ENCODE measurements around the gene HADHB.

- TF ChIP-seq CTCF (conservative IDR thresholded peaks at IDR 0.05 in 1 of 2, IDR thresholded peaks at IDR 0.05 in 1 of 2; ENCODE audit: low read depth in 1 of 2, low read length in 2 of 2) (no peak), EZH2 (IDR thresholded peaks at IDR 0.05; ENCODE audit: low read length, missing control alignments) (no peak)
Measured at GRCh38 chr2:26318950-26319349, 74.2 kb downstream of the HADHB start.

All from fibroblast of lung (primary cell).